GM10248 (cell line): ENCODE data around the gene RAPH1.

Experiments
- CTCF ChIA-PET: fragments of 300-600 bp; sonication (Branson Sonifier 250); formaldehyde crosslinking; extraction: SDS; loops from one replicate; lab custom pipeline; 2021; ENCODE audit warnings: antibody characterized with exemption; lab: Yijun Ruan, JAX
- POLR2A ChIA-PET: fragments of 350-650 bp; sonication (Branson Sonifier 250); formaldehyde crosslinking; extraction: SDS; loops from one replicate; lab custom pipeline; 2020; ENCODE audit warnings: antibody characterized with exemption; lab: Yijun Ruan, JAX
- DNase-seq: peaks from one replicate; pipeline ENCODE4 v3.0.0; 2012; ENCODE audit errors: extremely low spot score
- TF ChIP-seq, protein P1 (sequence below): IDR thresholded peaks from 2 replicates; pipeline ENCODE4 v1.5.1; 2012; ENCODE audit warnings: mild to moderate bottlenecking, low read depth; ENCODE audit errors: extremely low read depth, missing control alignments, control extremely low read depth

The RAPH1 gene

DNA sequence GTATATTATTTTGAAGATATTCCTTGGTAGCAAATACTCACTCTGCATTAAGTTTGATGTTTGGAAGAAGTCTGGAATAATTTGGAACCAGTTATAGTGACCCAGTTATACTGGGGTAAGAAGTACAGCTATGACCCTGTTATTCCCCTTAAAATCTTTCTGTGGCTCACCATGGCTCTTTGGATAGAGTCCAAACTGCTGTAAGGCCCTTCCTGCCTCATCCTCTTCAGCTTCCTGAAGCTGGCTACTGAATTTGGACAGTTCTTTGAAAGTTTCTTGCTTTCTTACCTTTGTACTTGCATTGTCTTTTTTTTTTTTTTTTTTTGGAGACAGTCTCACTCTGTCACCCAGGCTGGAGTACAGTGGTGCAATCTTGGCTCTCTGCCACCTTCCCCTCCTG, 121.3 kb downstream of the RAPH1 start:
- TF ChIP-seq, protein P1, sequence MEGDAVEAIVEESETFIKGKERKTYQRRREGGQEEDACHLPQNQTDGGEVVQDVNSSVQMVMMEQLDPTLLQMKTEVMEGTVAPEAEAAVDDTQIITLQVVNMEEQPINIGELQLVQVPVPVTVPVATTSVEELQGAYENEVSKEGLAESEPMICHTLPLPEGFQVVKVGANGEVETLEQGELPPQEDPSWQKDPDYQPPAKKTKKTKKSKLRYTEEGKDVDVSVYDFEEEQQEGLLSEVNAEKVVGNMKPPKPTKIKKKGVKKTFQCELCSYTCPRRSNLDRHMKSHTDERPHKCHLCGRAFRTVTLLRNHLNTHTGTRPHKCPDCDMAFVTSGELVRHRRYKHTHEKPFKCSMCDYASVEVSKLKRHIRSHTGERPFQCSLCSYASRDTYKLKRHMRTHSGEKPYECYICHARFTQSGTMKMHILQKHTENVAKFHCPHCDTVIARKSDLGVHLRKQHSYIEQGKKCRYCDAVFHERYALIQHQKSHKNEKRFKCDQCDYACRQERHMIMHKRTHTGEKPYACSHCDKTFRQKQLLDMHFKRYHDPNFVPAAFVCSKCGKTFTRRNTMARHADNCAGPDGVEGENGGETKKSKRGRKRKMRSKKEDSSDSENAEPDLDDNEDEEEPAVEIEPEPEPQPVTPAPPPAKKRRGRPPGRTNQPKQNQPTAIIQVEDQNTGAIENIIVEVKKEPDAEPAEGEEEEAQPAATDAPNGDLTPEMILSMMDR, result no peak
- CTCF ChIA-PET, result interaction anchor here (1.6 kb wide), 1 partner anchor 11 kb away, joined by 6 read pairs; no protein-coding TSS in a partner anchor
- DNase-seq, result no peak
- POLR2A ChIA-PET, result no interaction called here

DNA sequence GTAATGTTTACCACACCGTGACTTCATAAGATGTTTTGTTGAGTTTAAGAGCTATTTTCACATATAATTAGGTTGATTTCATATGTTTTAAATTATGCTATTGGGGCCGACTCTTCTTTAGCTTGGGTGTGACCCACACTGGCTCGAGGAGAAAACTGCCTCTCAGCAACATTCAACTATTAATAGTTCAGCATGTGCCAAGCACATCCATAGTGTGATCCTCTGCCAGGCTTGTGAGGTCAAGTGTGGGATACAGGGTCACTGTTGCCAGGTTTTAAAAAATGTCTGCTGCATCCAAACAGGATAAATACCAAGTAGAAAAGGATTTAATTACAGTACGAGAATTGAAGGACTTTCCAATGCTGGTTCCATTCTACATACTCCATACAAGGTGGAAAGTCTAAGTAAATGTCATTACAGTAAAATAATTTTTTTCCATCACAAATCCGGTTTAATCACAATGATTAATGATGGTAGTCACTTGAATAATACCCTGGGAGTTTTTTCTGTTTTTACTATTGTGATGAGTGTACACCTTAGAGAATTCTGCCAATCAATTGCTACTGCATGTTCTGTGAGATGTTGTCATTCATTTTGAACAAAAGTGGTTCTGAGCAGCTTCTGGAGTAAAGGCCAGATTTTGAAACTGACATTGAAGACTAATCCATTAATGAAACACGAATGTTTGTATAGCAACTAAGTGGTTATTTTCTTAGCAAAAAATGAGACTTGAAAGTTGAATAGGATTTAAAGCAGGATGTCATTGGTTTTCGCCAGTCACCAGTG, 122.4 kb downstream of the RAPH1 start:
- TF ChIP-seq, protein P1, result no peak
- CTCF ChIA-PET, result no interaction called here
- POLR2A ChIA-PET, result no interaction called here
- DNase-seq, result no peak

DNA sequence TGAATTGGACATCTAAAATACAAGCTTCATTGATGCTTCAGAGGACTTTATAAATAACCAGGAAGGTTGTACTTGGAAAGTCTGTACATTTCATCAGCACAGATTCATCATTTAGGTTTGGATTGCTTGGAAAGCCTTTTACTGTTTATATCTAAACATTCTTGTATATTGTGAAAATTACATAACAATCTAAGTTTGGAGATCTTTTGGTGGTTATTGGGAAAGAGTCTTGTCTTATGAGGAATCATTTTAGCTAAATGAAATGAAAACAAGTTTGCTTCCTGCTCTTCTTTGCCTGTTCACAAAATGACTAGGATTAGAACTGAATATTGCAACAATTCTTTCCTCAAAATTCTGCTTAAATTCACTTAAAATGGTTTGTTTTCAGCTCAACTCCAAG, 127.6 kb downstream of the RAPH1 start:
- CTCF ChIA-PET, result interaction anchor here (1.2 to 1.3 kb wide), 2 partner anchors 182 to 214 kb away, joined by 3 read pairs; no protein-coding TSS in a partner anchor
- TF ChIP-seq, protein P1, result no peak
- no peak for DNase-seq
- POLR2A ChIA-PET, result no interaction called here

DNA sequence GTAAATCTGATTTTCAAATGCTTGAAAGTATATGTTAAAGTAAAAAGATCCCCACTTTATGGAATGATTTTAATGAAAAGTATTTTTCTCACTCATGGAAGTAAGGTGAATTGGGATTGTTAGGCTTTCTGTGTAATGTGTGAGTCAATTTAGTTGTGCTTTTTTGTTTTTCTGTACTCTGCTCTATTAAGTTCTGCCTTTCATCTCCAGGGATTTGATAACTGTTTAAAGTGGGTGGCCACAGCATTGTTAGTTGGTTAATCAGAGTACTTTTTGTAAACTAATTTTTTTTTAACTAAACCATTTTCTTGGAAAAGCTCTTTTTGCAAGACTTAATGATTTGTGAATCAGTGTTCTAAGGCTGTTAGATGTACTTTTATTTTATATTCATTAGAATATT, 130.1 kb downstream of the RAPH1 start:
- ChIA-PET POLR2A (no interaction called here), CTCF (interaction anchor here (0.9 kb wide), 1 partner anchor 200 kb away, joined by 3 read pairs; no protein-coding TSS in a partner anchor)
- no peak for DNase-seq
- TF ChIP-seq, protein P1, result no peak

DNA sequence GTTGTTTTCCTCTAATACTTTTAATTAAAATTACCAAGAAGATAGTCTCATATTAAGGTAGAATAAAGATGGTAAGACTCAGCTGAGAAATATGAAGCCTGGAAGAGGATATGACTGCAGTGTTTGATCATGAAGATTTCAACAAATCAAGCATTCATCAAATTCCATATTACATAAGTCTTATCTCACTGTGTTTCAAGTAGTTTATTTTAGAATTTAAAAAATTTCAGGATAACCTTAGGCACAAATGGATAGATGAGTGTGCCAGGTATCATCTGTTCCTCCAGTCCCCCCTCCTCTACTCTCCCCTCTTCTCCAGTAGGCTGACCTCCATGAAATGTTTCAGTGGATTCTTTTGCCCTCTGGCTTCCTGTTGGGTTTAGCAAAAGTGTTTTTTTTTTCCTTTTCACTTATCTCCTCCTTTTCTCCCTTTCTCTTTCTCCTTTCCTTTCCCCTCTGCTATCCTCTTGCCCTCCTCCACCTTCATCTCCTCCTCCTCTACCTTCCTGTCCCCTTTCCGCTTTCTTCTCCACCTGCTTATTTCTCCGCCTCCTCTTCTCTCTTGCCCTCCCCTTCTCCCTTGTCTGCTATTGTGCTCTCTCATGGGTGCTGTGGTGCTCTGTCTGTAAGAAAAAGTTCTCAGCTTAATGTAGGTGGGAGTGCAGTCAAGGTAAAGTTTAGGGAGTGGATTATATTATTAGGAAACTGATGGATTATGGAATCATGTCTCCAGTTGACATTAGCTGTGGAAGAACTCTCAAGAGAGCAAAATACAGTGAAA, 134.1 kb downstream of the RAPH1 start:
- CTCF ChIA-PET, result no interaction called here
- no peak for DNase-seq
- POLR2A ChIA-PET, result no interaction called here
- TF ChIP-seq, protein P1, result no peak

DNA sequence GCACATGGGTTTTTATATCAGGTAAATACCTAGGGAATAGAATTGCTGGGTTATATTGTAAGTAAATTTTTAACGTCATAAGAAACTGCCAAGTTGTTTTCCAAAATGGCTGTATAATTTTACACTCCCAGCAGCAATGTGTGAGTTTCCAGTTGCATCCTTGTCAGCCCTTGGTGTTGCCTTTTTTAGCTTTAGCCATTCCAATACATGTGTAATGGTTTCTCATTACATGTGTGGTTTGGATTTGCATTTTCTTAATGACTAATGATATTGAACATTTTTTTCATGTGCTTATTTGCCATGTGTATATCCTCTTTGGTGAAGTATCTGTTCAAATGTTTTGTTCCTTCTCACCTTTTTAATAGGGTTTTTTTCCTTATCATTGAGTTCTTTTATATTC, 136.1 kb downstream of the RAPH1 start:
- no peak for DNase-seq
- POLR2A ChIA-PET, result no interaction called here
- CTCF ChIA-PET, result no interaction called here
- TF ChIP-seq, protein P1, result no peak
